Common myeloid progenitor, CD34-positive (primary cell): Measurements from ENCODE around the gene EVI5.
"Not testable (repeated sequence)": the region's sequence is repeated elsewhere in the genome, so short reads cannot be mapped to it uniquely, and the experiment has no call there.

Experiments
- CTCF ChIA-PET: fragments of 350-600 bp; sonication (Branson Sonifier 250); formaldehyde crosslinking; loops from one replicate; lab custom pipeline; 2021; ENCODE audit warnings: antibody characterized with exemption; lab: Charles Lee
- POLR2A ChIA-PET: fragments of 350-600 bp; sonication (Branson Sonifier 250); formaldehyde crosslinking; loops from one replicate; lab custom pipeline; 2021; ENCODE audit warnings: antibody characterized with exemption; lab: Charles Lee
- DNase-seq, 3 donors: peaks; one replicate each; pipeline versions ENCODE4 v3.0.0 to v3.0.0-alpha.2; 2013
- H3K27ac ChIP-seq, 2 experiments: 1 replicate in 1 of 2; 2 replicates in 1 of 2; pipeline ENCODE4 v1.7.0; 2013; ENCODE audit warnings: inconsistent platforms in 2 of 2, low read length in 2 of 2, mild to moderate bottlenecking in 2 of 2, low read depth in 1 of 2, moderate library complexity in 1 of 2; ENCODE audit not compliant: severe bottlenecking in 2 of 2, insufficient read depth in 1 of 2, poor library complexity in 1 of 2
- H3K27me3 ChIP-seq, 5 experiments: replicated peaks in 2 of 5; 1 replicate in 3 of 5; 2 replicates in 2 of 5; pipeline versions ENCODE4 v1.6.1 to v1.7.0; 2013; ENCODE audit warnings: low read length in 4 of 5, mild to moderate bottlenecking in 2 of 5, moderate library complexity in 2 of 5, inconsistent platforms in 1 of 5; ENCODE audit not compliant: insufficient read depth in 5 of 5, control insufficient read depth in 4 of 5
- H3K36me3 ChIP-seq, 4 experiments: 1 replicate in 2 of 4; 2 replicates in 2 of 4; pipeline versions ENCODE4 v1.6.1 to v1.7.0; 2013; ENCODE audit warnings: low read length in 3 of 4, control low read depth in 1 of 4, mild to moderate bottlenecking in 1 of 4; ENCODE audit not compliant: control insufficient read depth in 4 of 4, insufficient read depth in 4 of 4
- H3K4me1 ChIP-seq, 4 experiments: 1 replicate in 3 of 4; 2 replicates in 1 of 4; pipeline versions ENCODE4 v1.6.1 to v1.7.1; 2013; ENCODE audit warnings: low read length in 3 of 4, mild to moderate bottlenecking in 3 of 4, control low read depth in 1 of 4, inconsistent platforms in 1 of 4, moderate library complexity in 1 of 4; ENCODE audit not compliant: control insufficient read depth in 4 of 4, insufficient read depth in 4 of 4; ENCODE audit errors: control extremely low read depth in 1 of 4
- H3K4me3 ChIP-seq, 7 experiments: 1 replicate in 4 of 7; 2 replicates in 3 of 7; pipeline versions ENCODE4 v1.5.1 to v1.7.0; 2013; ENCODE audit warnings: mild to moderate bottlenecking in 7 of 7, low read length in 6 of 7, moderate library complexity in 6 of 7, inconsistent platforms in 2 of 7, low read depth in 2 of 7, control low read depth in 1 of 7; ENCODE audit not compliant: insufficient read depth in 4 of 7, control insufficient read depth in 1 of 7; ENCODE audit errors: extremely low read depth in 1 of 7
- H3K9me3 ChIP-seq, 5 experiments: 1 replicate in 4 of 5; 2 replicates in 1 of 5; pipeline versions ENCODE4 v1.6.1 to v1.7.1; 2013; ENCODE audit warnings: low read length in 4 of 5, mild to moderate bottlenecking in 2 of 5, inconsistent platforms in 1 of 5, low read depth in 1 of 5, moderate library complexity in 1 of 5; ENCODE audit not compliant: control insufficient read depth in 4 of 5, insufficient read depth in 2 of 5; ENCODE audit errors: control extremely low read depth in 1 of 5
- WGBS: methylation state at CpG from one replicate; pipeline ENCODE4 v1.1.5; 2013; ENCODE audit not compliant: insufficient coverage; 5-methylcytosine and 5-hydroxymethylcytosine counted together

The EVI5 gene

DNA sequence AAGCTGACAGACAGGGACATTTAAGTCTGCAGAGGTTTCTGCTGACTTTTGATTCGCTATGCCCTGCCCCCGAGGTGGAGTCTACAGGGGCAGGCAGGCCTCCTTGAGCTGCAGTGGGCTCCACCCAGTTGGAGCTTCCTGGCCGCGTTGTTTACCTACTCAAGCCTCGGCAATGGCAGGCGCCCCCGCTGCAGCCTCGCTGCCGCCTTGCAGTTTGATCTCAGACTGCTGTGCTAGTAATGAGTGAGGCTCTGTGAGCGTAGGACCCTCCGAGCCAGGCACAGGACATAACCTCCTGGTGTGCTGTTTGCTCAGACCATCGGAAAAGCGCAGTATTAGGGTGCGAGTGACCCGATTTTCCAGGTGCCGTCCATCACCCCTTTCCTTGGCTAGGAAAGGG, 149.7 kb downstream of the EVI5 start:
- H3K27me3 ChIP-seq, H3K27ac ChIP-seq, DNase-seq, H3K4me3 ChIP-seq, CTCF ChIA-PET, H3K36me3 ChIP-seq, H3K4me1 ChIP-seq, POLR2A ChIA-PET, H3K9me3 ChIP-seq: not testable (repeated sequence)
- WGBS, result 97% methylated on average over 16 of the region's 16 CpGs

DNA sequence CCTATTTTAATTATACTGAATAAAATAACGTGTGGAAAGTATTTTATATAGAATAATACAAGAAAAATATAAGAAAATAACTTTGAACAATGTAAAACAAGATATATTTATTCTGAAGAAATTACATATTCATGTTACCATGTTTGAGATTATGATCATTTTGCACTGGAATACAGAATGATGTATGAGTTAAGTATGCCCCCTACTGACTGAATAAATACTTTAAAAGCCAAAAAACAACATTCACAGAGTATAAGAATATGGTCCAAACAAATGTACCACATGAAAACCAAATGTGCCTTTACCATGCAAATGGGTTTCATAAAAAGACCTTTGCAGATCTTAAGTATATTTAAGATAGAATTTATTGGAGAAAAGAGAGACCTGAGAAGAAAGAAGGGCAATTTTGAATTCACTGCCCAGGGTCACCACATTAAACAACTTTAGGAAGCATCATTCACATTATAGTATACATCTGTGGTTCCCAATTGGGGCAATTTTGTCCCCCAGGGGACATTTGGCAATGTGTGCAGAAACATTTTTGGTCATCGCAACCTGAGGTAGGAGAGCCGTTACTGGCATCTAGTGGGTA, 161.6 kb downstream of the EVI5 start:
- Histone ChIP-seq H3K36me3 (no peaks in the 10 kb centered on the region), H3K4me3 (no peak overlapping the region), H3K27ac (no peak overlapping the region), H3K4me1 (no peaks in the 10 kb centered on the region), H3K9me3 (no peaks in the 10 kb centered on the region), H3K27me3 (no peaks in the 10 kb centered on the region)
- WGBS, result no CpG with 5 or more reads among the region's 3 CpGs
- peak; percentile 23 to 51 (median 49) for DNase-seq
- ChIA-PET CTCF (interaction anchor here (0.6 to 1.6 kb wide), 5 partner anchors 32 to 626 kb away, joined by 3 to 14 read pairs (median 7); no protein-coding TSS in a partner anchor), POLR2A (no interaction called here)

DNA sequence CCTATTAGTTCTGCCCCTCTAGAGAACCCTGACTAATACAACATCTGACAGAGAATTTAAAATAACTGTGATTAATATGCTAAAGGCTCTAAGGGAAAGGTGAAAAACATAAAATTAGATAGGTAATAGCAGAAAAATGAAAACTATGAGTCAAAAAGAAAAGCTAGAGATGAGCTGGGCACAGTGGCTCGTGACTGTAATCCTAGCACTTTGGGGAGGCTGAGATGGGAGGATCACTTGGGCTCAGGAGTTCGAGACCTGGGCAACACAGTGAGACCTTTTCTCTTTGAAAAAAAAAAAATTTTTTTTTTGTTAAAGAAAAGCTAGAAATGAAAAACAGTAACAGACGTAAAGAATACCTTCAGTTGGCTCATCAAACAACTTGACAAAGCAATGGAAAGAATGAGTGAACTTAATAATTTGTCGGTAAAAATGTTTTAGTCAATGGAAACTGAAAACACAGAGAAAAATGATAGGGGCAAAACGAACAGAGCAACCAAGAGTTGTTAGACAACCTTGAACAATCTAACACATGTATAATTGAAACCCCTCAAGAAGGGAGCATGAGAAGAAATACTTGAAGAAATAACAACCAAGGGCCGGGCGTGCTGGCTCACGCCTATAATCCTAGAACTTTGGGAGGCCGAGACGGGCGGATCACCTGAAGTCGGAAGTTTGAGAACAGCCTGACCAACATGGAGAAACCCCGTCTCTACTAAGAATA, 165.3 kb downstream of the EVI5 start:
- WGBS, result 99% methylated on average over 7 of the region's 13 CpGs
- Histone ChIP-seq H3K36me3 (no peaks in the 10 kb centered on the region), H3K4me3 (no peak overlapping the region), H3K4me1 (no peaks in the 10 kb centered on the region), H3K27me3 (no peaks in the 10 kb centered on the region), H3K27ac (no peak overlapping the region), H3K9me3 (peaks cover 0 to 2% (median 0%) of the 10 kb centered on the region in 5 experiments)
- POLR2A ChIA-PET, result no interaction called here
- CTCF ChIA-PET, result interaction anchor here (1.6 kb wide), 1 partner anchor 310 kb away, joined by 6 read pairs; no protein-coding TSS in a partner anchor
- DNase-seq, result no peak

DNA sequence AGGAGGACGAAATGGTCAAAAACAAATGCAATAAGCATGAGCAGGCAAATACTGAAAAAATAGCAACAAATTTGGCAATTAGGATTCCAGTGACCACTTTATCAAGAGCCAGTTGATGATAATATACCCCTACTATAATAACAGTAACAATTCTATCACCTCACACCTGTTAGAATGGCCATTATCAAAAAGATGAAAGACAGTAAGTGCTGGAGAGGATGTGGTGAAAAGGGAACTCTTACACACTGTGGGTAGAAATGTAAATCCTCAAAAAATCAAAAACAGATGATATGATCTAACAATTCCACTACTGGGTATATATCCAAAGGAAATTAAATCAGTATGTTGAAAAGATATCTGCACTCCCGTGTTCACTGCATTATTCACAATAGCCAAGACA, 183.9 kb downstream of the EVI5 start:
- ChIA-PET POLR2A (no interaction called here), CTCF (interaction anchor here (1.7 kb wide), 1 partner anchor 292 kb away, joined by 16 read pairs; no protein-coding TSS in a partner anchor)
- Histone ChIP-seq H3K4me3 (no peak overlapping the region), H3K27ac (no peak overlapping the region), H3K36me3 (no peaks in the 10 kb centered on the region), H3K9me3 (no peaks in the 10 kb centered on the region), H3K4me1 (no peaks in the 10 kb centered on the region), H3K27me3 (no peaks in the 10 kb centered on the region)
- no peak for DNase-seq
- 100% methylated on average over 1 of the region's 2 CpGs for WGBS

DNA sequence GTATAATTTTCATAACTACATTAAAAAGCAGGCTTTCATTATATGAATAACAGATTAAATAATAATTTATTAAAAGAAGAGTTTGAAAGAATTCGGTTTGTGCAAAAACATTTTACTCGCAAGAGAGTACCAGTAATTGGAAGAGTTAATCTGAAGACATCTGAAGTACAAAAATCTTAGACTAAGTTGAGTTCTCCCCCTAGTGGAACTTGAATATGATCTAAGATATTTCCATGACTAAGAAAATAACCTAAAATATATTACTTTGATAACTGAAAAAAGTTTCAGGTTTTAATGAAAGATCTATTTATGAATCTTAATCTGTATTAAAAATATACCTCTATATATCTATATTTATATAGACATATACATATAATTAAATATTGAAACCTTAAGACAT, 185.7 kb downstream of the EVI5 start:
- Histone ChIP-seq H3K4me3 (no peak overlapping the region), H3K4me1 (no peaks in the 10 kb centered on the region), H3K27me3 (no peaks in the 10 kb centered on the region), H3K36me3 (no peaks in the 10 kb centered on the region), H3K9me3 (no peaks in the 10 kb centered on the region), H3K27ac (no peak overlapping the region)
- POLR2A ChIA-PET, result no interaction called here
- WGBS, result 0% methylated on average over 2 of the region's 2 CpGs
- CTCF ChIA-PET, result interaction anchor here (1.0 to 3.9 kb wide), 4 partner anchors 92 to 289 kb away, joined by 3 to 35 read pairs (median 5); no protein-coding TSS in a partner anchor
- peak; percentile 42 to 68 (median 66) for DNase-seq

DNA sequence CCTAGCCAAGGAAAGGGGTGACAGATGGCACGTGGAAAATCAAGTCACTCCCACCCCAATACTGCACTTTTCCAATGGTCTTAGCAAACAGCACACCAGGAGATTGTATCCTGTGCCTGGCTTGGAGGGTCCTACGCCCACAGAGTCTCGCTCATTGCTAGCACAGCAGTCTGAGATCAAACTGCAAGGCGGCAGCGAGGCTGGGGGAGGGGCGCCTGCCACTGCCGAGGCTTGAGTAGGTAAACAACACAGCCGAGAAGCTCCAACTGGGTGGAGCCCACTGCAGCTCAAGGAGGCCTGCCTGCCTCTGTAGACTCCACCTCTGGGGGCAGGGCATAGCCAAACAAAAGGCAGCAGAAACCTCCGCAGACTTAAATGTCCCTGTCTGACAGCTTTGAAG, 195.5 kb downstream of the EVI5 start:
- WGBS, result 100% methylated on average over 1 of the region's 9 CpGs

DNA sequence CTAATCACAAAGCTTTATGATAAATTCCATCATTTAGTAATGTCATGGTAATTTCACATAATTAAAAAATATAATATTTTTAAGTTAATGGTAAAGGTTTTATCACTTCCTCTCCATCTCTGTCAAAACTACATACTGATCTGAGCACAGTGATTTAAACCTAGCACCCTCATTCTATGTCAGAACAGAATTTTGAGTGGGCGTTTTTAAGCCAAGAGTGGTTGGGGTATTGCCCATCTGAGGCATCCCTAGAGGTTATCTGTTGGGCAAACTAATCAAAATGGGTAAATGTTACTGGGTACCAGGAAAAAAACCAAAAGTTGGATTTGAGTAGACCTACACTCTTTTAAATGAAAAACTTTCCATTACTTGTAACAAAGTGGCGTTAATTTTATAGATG, 197.5 kb downstream of the EVI5 start:
- POLR2A ChIA-PET, result no interaction called here
- H3K27me3 ChIP-seq, result no peaks in the 10 kb centered on the region
- no peak overlapping the region for H3K27ac ChIP-seq
- peaks cover 0 to 4% (median under 1%) of the 10 kb centered on the region in 4 experiments for H3K4me1 ChIP-seq
- DNase-seq, result no peak
- H3K36me3 ChIP-seq, result no peaks in the 10 kb centered on the region
- 90% methylated on average over 2 of the region's 2 CpGs for whole genome bisulfite sequencing
- CTCF ChIA-PET, result interaction anchor here (1.0 to 1.7 kb wide), 2 partner anchors 10 to 277 kb away, joined by 3 to 5 read pairs; no protein-coding TSS in a partner anchor
- peaks cover 0 to 6% (median 0%) of the 10 kb centered on the region in 5 experiments for H3K9me3 ChIP-seq
- no peak overlapping the region for H3K4me3 ChIP-seq

More for the DNA sequence above, 195.5 kb downstream of the EVI5 start:
- H3K27ac ChIP-seq, H3K36me3 ChIP-seq, POLR2A ChIA-PET, CTCF ChIA-PET, H3K4me1 ChIP-seq, H3K9me3 ChIP-seq, H3K27me3 ChIP-seq, H3K4me3 ChIP-seq, DNase-seq: not testable (repeated sequence)
